ENCODE results near the gene TLN1.
A peak's percentile ranks its signal among the peaks of the same experiment; 100 is the strongest.

DNA sequence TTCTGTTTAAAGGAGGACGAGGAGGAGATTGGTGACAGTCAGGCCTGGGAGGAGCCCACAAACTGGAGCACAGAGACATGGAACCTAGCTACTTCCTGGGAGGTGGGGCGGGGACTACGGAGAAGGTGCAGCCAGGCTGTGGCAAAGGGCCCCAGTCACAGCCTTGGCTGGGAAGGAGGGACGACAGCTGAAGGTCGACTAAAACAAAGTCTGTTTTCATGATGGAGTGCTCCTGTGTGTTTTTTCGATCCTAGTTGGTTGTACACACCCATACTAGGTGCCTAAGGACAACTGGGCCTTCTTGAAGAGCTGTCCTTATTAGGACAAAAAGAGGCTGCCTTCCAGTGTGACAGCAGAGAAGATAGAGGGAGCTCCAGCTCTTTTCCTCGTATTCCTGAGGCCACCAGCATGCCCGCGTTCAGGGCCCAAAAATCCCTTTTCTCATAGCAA, 71.0 kb downstream of the TLN1 start:
- TF ChIP-seq, protein P1, sequence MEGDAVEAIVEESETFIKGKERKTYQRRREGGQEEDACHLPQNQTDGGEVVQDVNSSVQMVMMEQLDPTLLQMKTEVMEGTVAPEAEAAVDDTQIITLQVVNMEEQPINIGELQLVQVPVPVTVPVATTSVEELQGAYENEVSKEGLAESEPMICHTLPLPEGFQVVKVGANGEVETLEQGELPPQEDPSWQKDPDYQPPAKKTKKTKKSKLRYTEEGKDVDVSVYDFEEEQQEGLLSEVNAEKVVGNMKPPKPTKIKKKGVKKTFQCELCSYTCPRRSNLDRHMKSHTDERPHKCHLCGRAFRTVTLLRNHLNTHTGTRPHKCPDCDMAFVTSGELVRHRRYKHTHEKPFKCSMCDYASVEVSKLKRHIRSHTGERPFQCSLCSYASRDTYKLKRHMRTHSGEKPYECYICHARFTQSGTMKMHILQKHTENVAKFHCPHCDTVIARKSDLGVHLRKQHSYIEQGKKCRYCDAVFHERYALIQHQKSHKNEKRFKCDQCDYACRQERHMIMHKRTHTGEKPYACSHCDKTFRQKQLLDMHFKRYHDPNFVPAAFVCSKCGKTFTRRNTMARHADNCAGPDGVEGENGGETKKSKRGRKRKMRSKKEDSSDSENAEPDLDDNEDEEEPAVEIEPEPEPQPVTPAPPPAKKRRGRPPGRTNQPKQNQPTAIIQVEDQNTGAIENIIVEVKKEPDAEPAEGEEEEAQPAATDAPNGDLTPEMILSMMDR (IDR thresholded peaks at IDR 0.05) = peak in 4 of 7 experiments; percentile 28 to 58 (median 42)
- TF ChIP-seq POLR2A (IDR thresholded peaks at IDR 0.05) = no peak
- peak in 2 of 3 donors; percentile 51 to 60 for TF ChIP-seq POLR2AphosphoS5 (IDR thresholded peaks at IDR 0.05)
- TF ChIP-seq EP300 (IDR thresholded peaks at IDR 0.05) = no peak
